MG63 (cell line): Measurements from ENCODE around the gene NRIP2. TPM values are rescaled to one million over a fixed set of nuclear protein-coding genes. Genes with fewer than 3 reads are reported as not detected.
A peak's percentile ranks its signal among the peaks of the same experiment; 100 is the strongest.

Experiments
- DNase-seq: peaks from one replicate; pipeline ENCODE4 v3.0.0-alpha.2; 2020
- H3K27me3 ChIP-seq: fragments of 250-450 bp; sonication (Bioruptor Pico); 2 replicates; pipeline ENCODE4 v1.5.1; 2020; ENCODE audit warnings: mild to moderate bottlenecking, moderate library complexity
- H3K36me3 ChIP-seq: fragments of 250-450 bp; sonication (Bioruptor Pico); 2 replicates; pipeline ENCODE4 v1.5.1; 2020; ENCODE audit warnings: mild to moderate bottlenecking, moderate library complexity
- H3K4me3 ChIP-seq: fragments of 250-450 bp; sonication (Bioruptor Pico); 2 replicates; pipeline ENCODE4 v1.5.1; 2020; ENCODE audit warnings: mild to moderate bottlenecking, moderate library complexity
- H3K9me3 ChIP-seq: fragments of 250-450 bp; sonication (Bioruptor Pico); 2 replicates; pipeline ENCODE4 v1.5.1; 2020; ENCODE audit warnings: mild to moderate bottlenecking, moderate library complexity
- total RNA-seq: library from RNA; depleted of rRNA; stranded (reverse); fragments of >200 nt; shearing (Covaris generic); gene quantifications from 2 replicates; pipeline ENCODE4 v1.2.3, GENCODE V29; 2014; ENCODE audit warnings: low replicate concordance

Gene NRIP2
- total RNA-seq, 1 experiment from 2014 or later = not detected

DNA sequence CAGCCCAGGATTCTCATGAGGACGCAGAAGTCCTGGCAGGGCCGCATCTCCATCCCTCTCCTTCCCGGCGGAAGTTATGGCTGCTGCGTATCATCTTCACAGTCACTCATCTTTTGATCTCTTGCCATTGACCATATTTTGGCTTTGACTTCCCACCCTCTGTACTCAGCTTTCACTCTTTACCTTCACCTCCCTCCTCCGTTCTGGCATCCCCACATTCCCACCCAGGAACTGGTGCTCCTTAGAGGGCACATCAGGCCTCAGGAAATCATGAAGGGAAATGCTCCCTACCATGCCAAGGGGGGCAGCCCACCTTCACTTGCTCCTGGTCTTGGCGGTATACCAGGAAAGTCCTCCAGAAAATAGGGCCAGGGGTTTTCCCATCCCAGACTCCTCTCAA is 20.7 kb upstream of the NRIP2 start:
- no peaks in the 10 kb centered on the region for H3K27me3 ChIP-seq
- no peaks in the 10 kb centered on the region for H3K9me3 ChIP-seq
- DNase-seq = no peak
- H3K4me3 ChIP-seq = no peak overlapping the region
- peaks cover 19% of the 10 kb centered on the region for H3K36me3 ChIP-seq

- peaks cover 13% of the 10 kb centered on the region for H3K36me3 ChIP-seq
- no peak overlapping the region for H3K4me3 ChIP-seq
- DNase-seq = no peak
- no peaks in the 10 kb centered on the region for H3K27me3 ChIP-seq
- no peaks in the 10 kb centered on the region for H3K9me3 ChIP-seq
Observed at GRCh38 chr12:2854669-2855453, 20.0 kb upstream of the NRIP2 start.

- H3K4me3 ChIP-seq = no peak overlapping the region
- no peaks in the 10 kb centered on the region for H3K9me3 ChIP-seq
- peaks cover under 1% of the 10 kb centered on the region; the same call in 1 of the 2 replicates for H3K36me3 ChIP-seq
- peak; percentile 73 for DNase-seq
- H3K27me3 ChIP-seq = no peaks in the 10 kb centered on the region
Observed at GRCh38 chr12:2853626-2854025, 18.8 kb upstream of the NRIP2 start.

DNA sequence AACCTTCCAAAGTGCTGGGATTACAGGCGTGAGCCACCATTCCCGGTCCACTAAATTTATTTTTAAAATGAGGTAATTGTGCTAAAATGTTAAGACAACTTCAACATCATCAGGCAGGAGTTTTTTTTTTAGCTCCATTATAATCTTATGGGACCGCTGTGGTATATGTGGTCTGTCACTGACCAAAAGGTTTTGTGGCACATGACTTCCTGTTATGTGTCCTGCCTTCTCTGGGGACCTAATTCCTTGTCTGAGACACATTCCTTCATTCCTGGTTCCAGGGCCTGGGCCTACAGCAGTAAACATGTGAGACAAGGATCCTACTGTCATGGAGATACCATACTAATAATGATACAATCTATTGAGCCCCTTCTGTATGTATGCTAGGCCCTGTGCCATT is 17.1 kb upstream of the NRIP2 start:
- Histone ChIP-seq H3K36me3 (no peaks in the 10 kb centered on the region), H3K4me3 (no peak overlapping the region), H3K27me3 (no peaks in the 10 kb centered on the region), H3K9me3 (no peaks in the 10 kb centered on the region)
- DNase-seq = no peak

DNA sequence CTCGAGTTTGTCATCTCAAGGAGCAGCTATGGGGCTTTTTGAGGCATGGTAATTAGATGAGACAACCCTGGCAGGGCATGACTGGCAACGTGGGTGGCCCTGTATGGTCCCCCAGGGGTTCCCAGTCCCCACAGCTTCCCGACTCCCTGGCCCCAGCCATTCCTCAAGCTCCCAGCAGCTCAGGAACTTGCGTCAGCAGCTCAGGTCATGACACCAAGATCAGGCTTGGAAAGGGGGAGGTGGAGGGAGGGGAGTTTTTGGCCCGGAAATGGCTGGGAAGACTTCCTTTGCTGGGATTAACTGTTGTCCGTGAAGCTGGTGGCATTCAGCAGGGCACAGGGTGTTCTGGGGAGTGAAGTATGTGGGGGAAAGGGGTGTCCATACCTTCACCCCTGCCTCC is 10.4 kb upstream of the NRIP2 start:
- H3K36me3 ChIP-seq = no peaks in the 10 kb centered on the region
- no peak for DNase-seq
- H3K27me3 ChIP-seq = no peaks in the 10 kb centered on the region
- H3K4me3 ChIP-seq = no peak overlapping the region
- no peaks in the 10 kb centered on the region for H3K9me3 ChIP-seq

GRCh38 chr12:2844786-2845185 is 10.0 kb upstream of the NRIP2 start:
- no peaks in the 10 kb centered on the region for H3K36me3 ChIP-seq
- no peaks in the 10 kb centered on the region for H3K27me3 ChIP-seq
- no peak overlapping the region for H3K4me3 ChIP-seq
- H3K9me3 ChIP-seq = no peaks in the 10 kb centered on the region
- no peak for DNase-seq

- Histone ChIP-seq H3K9me3 (no peaks in the 10 kb centered on the region), H3K4me3 (no peak overlapping the region), H3K27me3 (no peaks in the 10 kb centered on the region), H3K36me3 (no peaks in the 10 kb centered on the region)
- no peak for DNase-seq
Observed at GRCh38 chr12:2842948-2843347, 8.1 kb upstream of the NRIP2 start.

- no peaks in the 10 kb centered on the region for H3K27me3 ChIP-seq
- DNase-seq = no peak
- H3K9me3 ChIP-seq = no peaks in the 10 kb centered on the region
- H3K4me3 ChIP-seq = no peak overlapping the region
- H3K36me3 ChIP-seq = no peaks in the 10 kb centered on the region
Observed at GRCh38 chr12:2841056-2841650, 6.3 kb upstream of the NRIP2 start.

- DNase-seq = no peak
- Histone ChIP-seq H3K27me3 (no peaks in the 10 kb centered on the region; the same call in 1 of the 2 replicates), H3K36me3 (no peaks in the 10 kb centered on the region), H3K9me3 (no peaks in the 10 kb centered on the region), H3K4me3 (no peak overlapping the region)
Observed at GRCh38 chr12:2836574-2836973, 1.7 kb upstream of the NRIP2 start.

DNA sequence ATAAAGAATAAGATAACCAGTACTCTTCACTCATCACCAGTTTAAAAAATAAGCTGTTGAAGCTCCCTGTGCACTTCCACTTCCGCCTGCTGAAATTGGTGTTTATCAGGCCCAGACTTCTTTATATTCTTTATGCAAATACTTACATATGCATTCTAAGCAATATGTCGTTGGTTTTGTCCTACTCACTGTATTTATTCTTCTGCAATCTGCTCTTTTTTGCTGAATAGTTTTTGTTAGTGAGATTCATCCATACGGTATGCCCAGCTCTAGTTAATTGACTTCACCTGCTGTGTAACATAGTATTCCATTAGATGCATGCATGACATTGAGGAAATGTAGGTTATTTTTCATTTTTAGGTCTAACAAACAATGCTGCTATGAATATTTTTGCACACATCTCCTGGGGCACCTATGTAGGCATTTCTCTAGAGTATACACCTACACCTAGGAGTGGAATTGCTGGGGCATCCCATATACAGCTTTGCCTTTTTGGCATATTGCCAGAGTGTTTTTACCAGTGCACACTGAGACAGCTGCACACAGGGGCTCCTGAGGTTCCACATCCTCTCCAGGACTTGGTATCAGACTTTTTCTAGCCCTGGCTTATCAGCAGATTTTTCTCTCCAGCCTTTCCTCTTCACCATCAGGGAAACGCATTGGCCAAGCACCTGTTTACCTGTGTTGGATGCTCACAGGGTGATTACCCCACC is 1.0 kb upstream of the NRIP2 start:
- DNase-seq = no peak
- no peak overlapping the region for H3K4me3 ChIP-seq
- H3K27me3 ChIP-seq = no peaks in the 10 kb centered on the region; the same call in 1 of the 2 replicates
- no peaks in the 10 kb centered on the region for H3K36me3 ChIP-seq
- no peaks in the 10 kb centered on the region for H3K9me3 ChIP-seq

GRCh38 chr12:2833810-2834209 is 1.0 kb downstream of the NRIP2 start:
- Histone ChIP-seq H3K4me3 (no peak overlapping the region), H3K27me3 (no peaks in the 10 kb centered on the region; the same call in 1 of the 2 replicates), H3K9me3 (no peaks in the 10 kb centered on the region), H3K36me3 (peaks cover 3% of the 10 kb centered on the region)
- no peak for DNase-seq

DNA sequence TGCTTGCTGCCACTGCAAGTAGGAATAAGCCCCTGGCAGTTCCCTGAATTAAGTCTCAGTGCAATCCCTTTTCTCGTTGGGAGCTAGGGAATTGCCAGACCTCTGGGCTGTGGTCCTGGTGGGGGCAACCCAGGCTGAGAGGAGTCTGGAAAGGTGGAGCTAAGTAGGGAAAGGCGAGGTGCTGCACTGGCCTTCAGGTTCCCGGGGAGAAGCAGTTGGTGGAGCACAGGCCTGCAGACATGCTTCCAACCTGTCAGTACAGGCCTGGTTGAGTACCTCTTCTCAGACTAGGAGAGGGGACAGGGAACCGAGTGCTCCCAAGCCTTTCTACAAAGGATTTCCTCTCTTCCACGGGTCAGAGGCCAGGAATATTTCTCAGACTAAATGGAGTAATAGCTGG is 1.5 kb downstream of the NRIP2 start:
- no peaks in the 10 kb centered on the region for H3K9me3 ChIP-seq

GRCh38 chr12:2832550-2833127 is 2.2 kb downstream of the NRIP2 start:
- Histone ChIP-seq H3K9me3 (no peaks in the 10 kb centered on the region), H3K4me3 (no peak overlapping the region), H3K27me3 (no peaks in the 10 kb centered on the region; the same call in 1 of the 2 replicates), H3K36me3 (peaks cover 8% of the 10 kb centered on the region)
- no peak for DNase-seq

More for the DNA sequence above, 1.5 kb downstream of the NRIP2 start:
- Histone ChIP-seq H3K36me3 (peaks cover 4% of the 10 kb centered on the region), H3K4me3 (no peak overlapping the region), H3K27me3 (no peaks in the 10 kb centered on the region; the same call in 1 of the 2 replicates)
- no peak for DNase-seq

DNA sequence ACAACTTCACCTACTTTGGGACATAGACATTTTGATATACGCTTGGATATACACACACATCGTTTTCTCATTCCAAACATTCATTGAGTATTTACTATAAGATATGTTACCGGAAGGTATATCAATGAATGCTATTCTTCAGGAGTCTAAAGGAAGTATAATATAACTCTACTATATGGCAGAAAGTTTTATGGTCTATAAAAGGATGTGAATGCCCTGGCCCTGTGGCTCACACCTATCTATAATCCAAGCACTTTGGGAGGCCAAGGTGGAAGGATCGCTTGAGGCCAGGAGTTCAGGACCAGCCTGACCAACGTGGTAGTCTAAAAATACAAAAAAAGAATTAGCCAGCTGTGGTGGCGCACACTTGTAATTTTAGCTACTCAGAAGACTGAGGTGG is 5.6 kb downstream of the NRIP2 start:
- Histone ChIP-seq H3K27me3 (no peaks in the 10 kb centered on the region), H3K9me3 (no peaks in the 10 kb centered on the region), H3K36me3 (peaks cover 24% of the 10 kb centered on the region), H3K4me3 (no peak overlapping the region)
- no peak for DNase-seq

- Histone ChIP-seq H3K4me3 (no peak overlapping the region), H3K36me3 (peaks cover 30% of the 10 kb centered on the region), H3K27me3 (no peaks in the 10 kb centered on the region), H3K9me3 (no peaks in the 10 kb centered on the region)
- DNase-seq = peak; percentile 18
Observed at GRCh38 chr12:2826721-2827515, 7.9 kb downstream of the NRIP2 start.

DNA sequence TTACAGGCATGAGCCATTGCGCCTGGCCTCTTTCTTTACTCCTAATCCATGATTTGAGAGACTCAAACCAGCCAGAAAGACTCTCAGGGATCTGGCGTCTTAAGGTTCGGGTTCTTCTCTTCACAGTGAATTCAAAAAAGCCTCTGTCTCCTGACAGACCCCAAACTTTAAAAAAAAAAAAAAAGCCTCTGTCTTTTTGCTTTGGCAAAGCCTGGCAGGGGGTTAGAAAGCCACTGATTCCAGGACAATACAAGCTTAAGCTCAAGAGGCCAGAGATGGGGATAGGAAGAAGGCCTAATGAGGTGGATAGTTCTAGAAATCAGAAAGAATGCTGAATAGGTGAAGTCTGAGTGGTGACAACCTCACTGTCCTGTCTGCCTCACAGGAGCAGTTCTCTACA is 8.8 kb downstream of the NRIP2 start:
- H3K27me3 ChIP-seq = no peaks in the 10 kb centered on the region
- H3K4me3 ChIP-seq = no peak overlapping the region
- no peaks in the 10 kb centered on the region for H3K9me3 ChIP-seq
- peaks cover 30% of the 10 kb centered on the region for H3K36me3 ChIP-seq
- no peak for DNase-seq
